GM12892 (cell line): ENCODE measurements around the gene DRICH1. TPM values are rescaled to one million over a fixed set of nuclear protein-coding genes. Genes with fewer than 3 reads are reported as not detected.
A peak's percentile ranks its signal among the peaks of the same experiment; 100 is the strongest.
"Not testable (repeated sequence)": the region's sequence is repeated elsewhere in the genome, so short reads cannot be mapped to it uniquely, and the experiment has no call there.

Source experiments
- DNase-seq: peaks from one replicate; pipeline ENCODE4 v3.0.0; 2011; ENCODE audit not compliant: insufficient read length
- FAIRE-seq: peaks from 2 replicates; lab custom pipeline; 2011; peaks lifted over from hg19 to GRCh38; lab: Jason Lieb, UNC
- POLR2A ChIP-seq: IDR thresholded peaks from 2 replicates; pipeline ENCODE4 v1.6.1; 2011; ENCODE audit warnings: low read depth, low read length, control low read depth
- POLR2AphosphoS5 ChIP-seq: IDR thresholded peaks from 2 replicates; pipeline ENCODE4 v1.6.1; 2011; ENCODE audit warnings: low read depth, low read length, control low read depth
- TAF1 ChIP-seq: IDR thresholded peaks from 2 replicates; pipeline ENCODE4 v1.6.1; 2011; ENCODE audit warnings: low read depth, mild to moderate bottlenecking, control low read depth, low read length, borderline replicate concordance
- polyA plus RNA-seq: library from polyadenylated mRNA; unstranded; fragments of >200 nt; gene quantifications from one replicate; pipeline ENCODE4 v1.2.1, GENCODE V29; 2012; ENCODE audit warnings: missing spikeins, inconsistent platforms; ENCODE audit not compliant: missing spikeins

The DRICH1 gene, protein sequence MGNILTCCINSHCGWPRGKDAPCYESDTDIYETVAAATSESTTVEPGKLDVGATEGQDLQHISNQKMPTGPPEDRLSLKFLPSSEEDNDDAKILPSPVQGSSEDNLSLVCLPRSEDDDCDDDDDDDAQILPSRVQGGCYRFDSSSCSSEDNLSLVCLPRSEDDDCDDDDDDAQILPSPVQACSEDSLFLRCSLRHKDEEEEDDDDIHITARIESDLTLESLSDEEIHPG
- polyA plus RNA-seq: 0.28 TPM

- FAIRE-seq: no peak
- TF ChIP-seq TAF1 (no peak), POLR2AphosphoS5 (no peak), POLR2A (no peak)
- DNase-seq: no peak
Measured at GRCh38 chr22:23632178-23632577, at the start of gene DRICH1. Gene DRICH1 (minus strand): TSS chr22:23632321. CDS start chr22:23632023, 298 bp downstream.

DNA sequence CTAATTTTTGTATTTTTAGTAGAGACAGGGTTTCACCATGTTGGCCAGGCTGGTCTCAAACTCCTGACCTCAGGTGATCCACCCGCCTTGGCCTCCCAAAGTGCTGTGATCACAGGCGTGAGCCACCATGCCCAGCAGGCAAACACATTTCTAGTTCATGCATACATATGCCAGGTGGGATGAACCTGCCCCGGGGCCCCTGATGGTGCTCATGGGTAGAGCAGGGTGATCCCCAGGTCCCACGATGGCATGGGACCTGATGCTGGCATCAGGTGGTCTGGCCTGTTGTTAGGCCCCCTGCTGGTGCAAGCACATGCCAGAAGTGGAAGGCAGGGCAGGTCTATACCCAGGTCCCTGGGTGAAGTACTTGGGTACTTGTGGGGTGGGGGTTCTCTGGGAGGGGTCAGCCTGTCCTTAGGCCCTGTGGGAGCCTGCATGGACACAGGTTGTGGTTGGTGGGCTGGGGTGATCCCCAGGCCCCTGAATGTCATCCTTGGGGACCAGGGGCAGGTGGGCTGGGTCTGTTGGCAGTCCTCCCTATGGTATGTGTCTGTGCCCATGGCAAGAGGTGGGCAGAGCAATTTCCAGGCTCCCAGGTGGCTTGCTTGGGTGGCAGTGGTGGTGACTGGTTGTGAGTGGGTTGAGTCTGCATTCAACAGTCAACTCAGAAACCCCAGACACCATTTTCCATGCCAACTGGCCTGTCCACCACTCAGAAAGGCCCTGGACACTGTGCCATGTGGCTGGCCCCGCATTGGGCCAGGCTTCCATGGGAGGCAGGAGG, 49.1 kb upstream of the DRICH1 start:
- no peak for DNase-seq
- no peak for FAIRE-seq
- TF ChIP-seq POLR2AphosphoS5: no peak
- no peak for TF ChIP-seq TAF1
- TF ChIP-seq POLR2A: no peak

DNA sequence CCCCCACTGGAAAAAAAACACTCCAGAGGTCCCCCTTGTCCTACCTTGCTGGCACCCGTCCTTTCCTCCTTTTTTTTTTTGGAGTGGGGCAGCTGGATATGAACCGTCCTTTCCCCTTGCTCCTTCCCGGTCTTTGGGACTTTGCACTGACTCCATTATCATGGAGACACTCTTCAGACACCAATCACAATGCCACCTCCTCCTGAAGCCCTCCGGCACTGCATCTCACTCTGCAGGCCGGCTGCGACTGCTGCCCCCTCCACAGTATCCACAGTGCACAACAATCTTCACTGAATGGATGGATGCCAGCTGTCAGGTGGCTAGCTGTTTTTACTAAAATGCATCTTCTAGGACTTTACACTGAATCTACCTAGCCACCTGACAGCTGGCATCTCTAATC, 46.0 kb upstream of the DRICH1 start:
- no peak for FAIRE-seq
- DNase-seq: no peak

GRCh38 chr22:23677701-23677995, 45.5 kb upstream of the DRICH1 start:
- FAIRE-seq: no peak

More for the DNA sequence above, 46.0 kb upstream of the DRICH1 start:
- no peak for TF ChIP-seq POLR2AphosphoS5
- TF ChIP-seq TAF1: no peak
- no peak for TF ChIP-seq POLR2A

GRCh38 chr22:23676841-23677700, 45.0 kb upstream of the DRICH1 start:
- not testable (repeated sequence) for FAIRE-seq, DNase-seq

More at GRCh38 chr22:23677701-23677995, 45.5 kb upstream of the DRICH1 start:
- TF ChIP-seq POLR2A: no peak
- TF ChIP-seq POLR2AphosphoS5: no peak
- no peak for TF ChIP-seq TAF1
- no peak for DNase-seq

DNA sequence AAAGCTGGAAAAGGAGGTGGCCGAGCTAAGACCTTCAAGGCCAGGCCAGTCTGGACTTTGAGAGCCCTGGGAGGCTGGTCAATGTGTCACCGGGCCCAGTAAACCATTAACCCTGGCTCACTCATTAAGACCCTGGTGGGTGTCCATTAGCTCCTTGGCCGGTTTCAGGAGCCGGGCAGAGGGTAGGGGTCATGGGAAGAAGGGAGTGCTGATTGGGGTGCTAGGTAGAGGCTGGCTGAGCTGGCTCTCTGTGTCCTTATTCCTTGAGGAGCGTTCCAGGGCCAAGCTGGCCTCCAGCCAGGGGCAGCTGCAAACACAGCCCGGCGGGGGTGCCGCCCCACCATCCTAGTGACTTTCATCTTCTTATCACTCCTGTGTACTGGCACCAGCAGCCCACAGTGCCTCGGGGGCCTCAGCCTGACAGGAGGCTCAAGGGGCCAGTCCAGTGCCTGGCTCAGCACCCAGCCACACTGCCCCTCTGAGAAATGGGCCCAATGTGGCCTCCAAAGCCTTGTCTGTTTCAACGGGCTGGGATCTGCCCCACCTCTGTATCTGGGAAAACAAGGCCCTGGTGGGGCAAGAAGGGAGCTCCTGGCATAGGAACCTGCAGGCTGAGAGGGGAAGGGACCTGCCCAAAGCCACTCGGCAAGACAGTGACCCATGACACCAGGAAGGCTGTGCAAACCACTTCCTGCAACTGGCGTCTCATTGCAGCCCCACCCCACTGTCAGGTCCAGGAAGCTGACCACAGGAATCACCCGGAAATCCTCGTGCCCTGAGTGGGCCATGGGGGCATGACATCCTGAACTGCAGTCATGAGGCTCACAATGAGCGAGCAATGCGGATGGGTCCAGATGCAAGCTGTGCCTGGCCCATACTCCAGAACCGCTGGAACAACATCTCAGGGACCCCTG, 43.6 kb upstream of the DRICH1 start:
- no peak for FAIRE-seq
- DNase-seq: no peak
- TF ChIP-seq POLR2AphosphoS5 (no peak), POLR2A (no peak), TAF1 (no peak)

DNA sequence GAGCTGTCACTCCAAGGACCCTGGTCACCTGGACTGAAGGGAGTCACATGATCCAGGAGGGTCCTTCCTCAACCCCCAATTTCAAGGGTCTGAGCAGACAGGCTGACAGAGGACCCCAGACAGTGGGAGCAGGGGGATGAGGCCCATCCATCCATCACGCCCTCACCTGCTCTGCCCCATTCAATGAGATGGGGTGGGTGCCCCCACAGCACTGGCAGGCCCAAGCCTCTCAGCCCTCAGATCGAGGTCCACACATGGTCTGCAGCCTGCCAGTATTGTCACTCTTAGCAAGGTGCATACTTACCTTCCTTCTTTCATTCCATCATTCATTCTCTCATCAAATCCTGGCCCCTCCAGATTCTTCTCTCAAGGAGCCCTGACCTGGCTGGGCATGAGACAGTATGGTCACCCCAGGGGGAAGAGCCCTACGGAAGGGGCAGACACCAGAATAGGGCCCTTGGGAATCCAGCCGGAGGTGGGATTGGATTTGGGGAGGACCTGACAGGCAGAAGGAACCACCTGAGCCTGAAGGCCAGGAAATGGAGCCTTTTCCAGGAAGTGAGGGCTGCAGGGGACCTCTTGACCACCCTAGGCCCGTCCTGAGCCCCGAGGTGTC, 42.9 kb upstream of the DRICH1 start:
- FAIRE-seq: not testable (repeated sequence)

DNA sequence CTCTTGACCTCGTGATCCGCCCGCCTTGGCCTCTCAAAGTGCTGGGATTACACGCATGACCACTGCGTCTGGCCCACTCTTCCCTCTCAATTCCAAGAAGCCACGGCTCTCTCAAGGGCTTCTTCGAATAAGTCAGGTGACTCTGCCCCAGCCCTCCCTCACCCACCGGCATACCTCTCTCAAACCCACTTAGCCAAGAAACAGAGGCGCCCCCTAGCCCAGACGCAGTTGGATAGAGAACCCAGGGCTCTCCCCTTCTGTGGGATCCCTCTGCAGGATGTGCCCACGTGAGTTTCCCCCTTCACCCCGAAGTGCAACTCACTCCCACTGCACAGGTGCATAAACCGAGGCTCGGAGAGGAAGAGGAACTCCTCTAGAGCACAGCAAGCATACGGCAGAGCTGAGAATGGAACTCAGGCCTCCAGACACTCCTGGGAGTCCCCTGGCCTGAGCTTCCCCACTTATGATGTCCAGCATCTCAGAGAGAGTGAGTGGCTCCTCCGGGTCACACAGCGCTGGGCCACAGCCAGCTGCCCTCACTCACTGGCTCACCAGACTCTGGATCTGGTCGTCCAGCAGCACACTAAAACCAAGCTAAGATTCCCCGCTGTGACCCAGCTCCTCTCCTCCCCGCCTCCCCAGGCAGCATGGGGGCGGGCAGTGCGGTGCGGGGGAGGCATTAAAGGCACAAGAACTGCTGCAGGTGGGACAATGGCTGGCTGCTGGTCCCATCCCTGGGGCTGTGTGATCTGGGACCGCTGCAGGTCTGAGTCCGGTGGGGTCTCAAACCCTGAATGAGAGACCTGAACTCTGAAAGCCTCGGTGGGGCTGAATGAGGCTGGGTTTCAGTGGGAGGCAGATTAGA, 41.9 kb upstream of the DRICH1 start:
- no peak for DNase-seq
- TF ChIP-seq POLR2A (no peak), TAF1 (no peak), POLR2AphosphoS5 (no peak)
- FAIRE-seq: no peak

More for the DNA sequence above, 42.9 kb upstream of the DRICH1 start:
- not testable (repeated sequence) for DNase-seq

DNA sequence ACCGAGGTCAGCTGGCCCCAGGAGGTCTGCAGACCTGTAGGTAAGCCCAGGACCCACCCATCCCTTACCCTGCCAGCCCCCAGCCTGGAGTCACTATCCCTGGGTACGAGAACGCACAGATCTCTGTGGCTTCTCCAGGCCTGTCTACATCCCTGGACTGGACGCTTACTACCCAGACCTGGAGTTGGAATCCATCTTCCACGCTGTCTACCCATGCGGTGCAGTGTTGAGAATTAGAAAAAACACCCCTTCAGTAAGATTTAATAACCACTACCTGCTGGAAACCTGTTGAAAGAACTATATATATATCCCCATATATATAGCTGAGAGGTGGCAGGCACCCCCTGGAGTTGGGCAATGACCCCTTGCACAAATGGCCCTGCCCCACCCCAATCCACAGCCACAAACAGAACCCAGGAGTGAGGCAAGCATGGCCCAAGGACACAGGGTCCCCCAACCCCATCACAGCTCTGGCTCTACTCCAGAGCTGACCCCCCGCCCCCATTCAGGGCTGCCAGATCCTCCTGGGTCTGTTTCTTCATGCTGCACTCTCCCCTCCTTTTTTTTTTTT, 41.0 kb upstream of the DRICH1 start:
- FAIRE-seq (no peak), DNase-seq (no peak)
- TF ChIP-seq POLR2A: no peak
- TF ChIP-seq TAF1: no peak
- no peak for TF ChIP-seq POLR2AphosphoS5

DNA sequence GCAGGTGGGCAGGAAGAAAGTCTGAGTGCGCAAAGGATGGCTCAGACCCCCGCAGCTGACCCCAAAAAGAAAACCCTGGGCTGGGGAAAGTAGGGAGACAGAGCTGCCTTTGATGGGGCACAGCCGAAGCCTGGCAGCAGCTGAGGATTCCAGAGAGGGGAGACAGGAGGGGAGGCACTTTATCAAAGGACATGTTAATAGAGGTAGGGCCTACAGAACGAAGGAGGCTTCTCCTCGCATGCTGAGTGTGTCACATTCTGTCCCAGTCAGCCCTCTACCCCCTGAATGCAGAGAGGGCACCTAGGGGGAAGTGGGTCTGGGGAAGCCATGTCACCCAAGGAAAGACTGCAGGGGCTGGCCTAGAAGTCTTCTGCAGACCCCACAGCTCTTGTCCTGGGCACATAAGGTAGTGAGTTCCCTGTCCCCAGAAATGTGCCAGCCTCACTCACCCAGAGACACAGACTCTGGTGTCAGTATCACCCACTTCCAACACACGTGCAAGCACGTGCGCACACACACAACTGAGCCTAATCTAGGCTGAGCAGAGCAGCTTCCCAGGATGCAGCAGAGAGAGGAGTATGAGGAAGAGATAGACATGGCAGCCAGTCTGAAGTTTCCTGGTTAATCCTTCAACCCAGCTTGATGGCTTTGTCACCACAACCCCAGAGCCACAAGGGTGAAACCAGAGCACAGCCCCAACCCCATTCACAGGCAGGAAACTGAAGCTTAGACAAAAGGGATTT, 40.4 kb upstream of the DRICH1 start:
- not testable (repeated sequence) for FAIRE-seq

GRCh38 chr22:23671387-23671786, 39.3 kb upstream of the DRICH1 start:
- peak; percentile 54 for FAIRE-seq
- DNase-seq: not testable (repeated sequence)

More for the DNA sequence above, 40.4 kb upstream of the DRICH1 start:
- not testable (repeated sequence) for DNase-seq
